WTC11 (cell line): ENCODE data around the gene NINL.

Experiments
- CTCF ChIP-seq: fragments of 200-600 bp; IDR thresholded peaks from 2 replicates; pipeline ENCODE4 v1.8.0; 2022; ENCODE audit warnings: antibody characterized with exemption
- HMGA2 ChIP-seq: fragments of 250-450 bp; sonication (Bioruptor Pico); IDR thresholded peaks from 2 replicates; pipeline ENCODE4 v1.4.0; 2021; ENCODE audit warnings: mild to moderate bottlenecking, moderate library complexity
- NR3C1 ChIP-seq: sonication (generic); formaldehyde crosslinking; conservative IDR thresholded peaks from 2 replicates; pipeline ENCODE4 v1.8.1; 2023; ENCODE audit warnings: low read depth, mild to moderate bottlenecking, missing genetic modification reagents
- ZNF416 ChIP-seq: fragments of 250-450 bp; sonication (Bioruptor Pico); IDR thresholded peaks from 2 replicates; pipeline ENCODE4 v1.9.0; 2021; ENCODE audit warnings: mild to moderate bottlenecking, inconsistent platforms

- no peak for TF ChIP-seq ZNF416
- TF ChIP-seq NR3C1, result no peak
- TF ChIP-seq CTCF, result no peak
- TF ChIP-seq HMGA2 (CRISPR knock-in tag), result no peak
Measured at GRCh38 chr20:25453035-25453810, 132.1 kb downstream of the NINL start.
